ENCODE results near the gene PDE1A.
A peak's percentile ranks its signal among the peaks of the same experiment; 100 is the strongest.

The PDE1A gene

GRCh38 chr2:182186132-182186735 is 240.6 kb downstream of the PDE1A start:
- peak; percentile 21 to 65 for DNase-seq

DNA sequence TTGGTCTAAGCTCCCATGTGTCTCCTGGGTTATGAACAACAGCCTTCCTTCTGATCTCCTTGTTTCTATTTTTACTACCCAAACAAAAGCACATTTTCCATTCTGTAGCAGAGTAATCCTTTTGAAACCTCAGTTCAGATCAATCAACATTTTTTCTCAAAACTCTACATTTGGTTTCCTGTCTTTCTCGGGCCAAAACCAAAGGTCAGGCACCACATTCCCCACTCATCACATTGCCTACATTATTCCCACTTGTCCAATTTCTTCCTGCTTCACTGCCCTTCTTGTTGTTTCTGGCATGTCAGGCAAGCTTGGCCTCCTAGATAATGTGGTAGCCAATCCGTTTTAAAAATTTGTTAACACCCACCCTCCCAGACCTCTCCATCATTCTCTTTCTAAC is 244.4 kb downstream of the PDE1A start:
- no peak for DNase-seq

- no peak for DNase-seq
Observed at GRCh38 chr2:182181381-182181780, 245.5 kb downstream of the PDE1A start.

GRCh38 chr2:182179176-182179575 is 247.7 kb downstream of the PDE1A start:
- DNase-seq, result no peak

DNA sequence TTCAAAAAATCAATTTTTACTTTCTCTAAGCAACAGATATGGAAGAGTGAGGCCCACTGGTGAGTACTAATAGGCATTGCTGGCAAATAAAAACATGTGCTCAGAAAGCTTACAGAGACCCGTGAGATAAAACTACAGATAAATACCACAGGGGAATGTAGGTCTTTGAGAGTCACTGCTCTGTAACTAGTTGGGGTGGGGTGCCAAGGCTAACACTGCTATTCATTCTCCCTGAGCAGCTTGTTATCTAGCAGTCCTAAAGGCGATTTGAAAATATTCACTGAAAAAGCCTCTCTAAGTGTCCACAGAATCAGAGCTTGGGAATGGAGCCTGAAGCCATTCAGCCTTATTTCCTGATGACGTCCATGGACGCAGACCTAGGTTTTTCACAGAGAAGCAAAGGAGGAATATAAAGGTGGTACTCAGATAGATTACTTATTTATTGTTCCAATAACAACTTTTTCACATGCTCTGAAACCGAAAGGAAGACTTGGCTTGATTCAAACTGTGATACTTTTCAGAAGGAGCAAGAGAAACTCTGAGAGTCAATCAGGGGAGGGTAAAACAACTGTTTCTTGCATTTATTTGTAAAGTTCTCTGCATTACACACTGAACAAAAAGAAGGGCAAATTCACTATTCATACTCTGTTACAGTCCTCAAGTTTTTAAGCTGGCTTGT is 252.8 kb downstream of the PDE1A start:
- DNase-seq, result no peak

GRCh38 chr2:182170341-182170740 is 256.5 kb downstream of the PDE1A start:
- DNase-seq, result no peak

- no peak for DNase-seq
Observed at GRCh38 chr2:182167882-182168281, 259.0 kb downstream of the PDE1A start.

- DNase-seq, result no peak
Observed at GRCh38 chr2:182166841-182167240, 260.0 kb downstream of the PDE1A start.

- no peak for DNase-seq
Observed at GRCh38 chr2:182166406-182166805, 260.4 kb downstream of the PDE1A start.

GRCh38 chr2:182165202-182165601 is 261.6 kb downstream of the PDE1A start:
- DNase-seq, result no peak

DNA sequence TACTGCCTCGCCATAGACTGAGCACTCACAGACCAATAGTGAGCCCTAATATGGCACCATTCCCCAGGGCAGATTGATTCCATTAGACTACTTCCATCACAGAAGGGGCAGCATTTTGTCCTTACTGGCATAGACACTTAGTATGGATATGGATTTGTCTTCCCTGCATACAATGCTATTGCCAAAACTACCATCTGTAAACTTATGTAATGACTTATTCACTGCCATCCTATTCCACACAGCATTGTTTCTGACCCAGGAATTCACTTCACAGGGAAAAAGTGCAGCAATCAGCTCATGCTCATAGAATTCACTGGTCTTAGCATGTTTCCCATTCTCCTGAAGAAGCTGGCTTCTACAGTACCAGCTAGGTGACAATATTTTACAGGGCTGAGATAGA is 262.1 kb downstream of the PDE1A start:
- DNase-seq, result no peak

- DNase-seq, result no peak
Observed at GRCh38 chr2:182163878-182164277, 263.0 kb downstream of the PDE1A start.

- no peak for DNase-seq
Observed at GRCh38 chr2:182148344-182148743, 278.5 kb downstream of the PDE1A start.

- DNase-seq, result no peak
Observed at GRCh38 chr2:182144776-182145165, 282.1 kb downstream of the PDE1A start.

- DNase-seq, result no peak
Observed at GRCh38 chr2:182144041-182144775, 282.6 kb downstream of the PDE1A start.

DNA sequence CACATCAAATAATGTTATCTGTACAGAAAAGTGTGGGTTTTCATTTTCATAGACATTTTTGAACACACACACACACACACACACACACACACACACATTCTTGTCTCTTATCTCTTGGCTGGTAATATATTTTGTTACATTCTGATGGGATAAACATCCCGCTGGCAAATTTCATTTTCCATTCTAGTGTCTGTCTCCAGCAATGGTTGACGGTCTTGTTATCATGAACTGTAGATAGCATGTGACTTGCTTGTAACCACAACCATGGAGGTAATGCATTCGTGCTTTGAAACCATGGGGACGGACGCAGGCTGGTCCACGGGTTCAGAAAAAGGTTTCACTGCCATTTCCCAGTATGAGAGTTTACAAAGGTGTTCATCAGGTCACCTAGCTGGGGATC is 284.8 kb downstream of the PDE1A start:
- no peak for DNase-seq

DNA sequence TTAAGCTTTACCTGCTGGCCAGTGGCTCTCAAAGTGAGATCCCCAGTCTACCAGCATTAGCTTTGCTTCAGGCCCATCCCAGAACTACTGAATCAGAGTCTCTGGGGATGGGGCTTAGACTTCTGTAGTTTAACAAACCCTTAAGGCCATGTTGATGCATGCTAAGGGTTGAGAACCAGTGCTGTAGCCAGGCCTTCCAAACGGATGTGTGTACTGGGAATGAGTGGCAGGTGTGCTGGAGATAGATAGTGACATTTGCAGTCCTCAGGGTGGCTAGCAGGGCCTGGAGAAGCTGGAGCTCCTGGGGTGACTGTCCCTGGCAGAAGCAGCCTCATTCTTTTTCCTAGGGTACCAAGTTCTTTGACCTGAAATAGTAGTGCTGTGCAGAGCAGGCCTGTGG is 292.6 kb downstream of the PDE1A start:
- no peak for DNase-seq

DNA sequence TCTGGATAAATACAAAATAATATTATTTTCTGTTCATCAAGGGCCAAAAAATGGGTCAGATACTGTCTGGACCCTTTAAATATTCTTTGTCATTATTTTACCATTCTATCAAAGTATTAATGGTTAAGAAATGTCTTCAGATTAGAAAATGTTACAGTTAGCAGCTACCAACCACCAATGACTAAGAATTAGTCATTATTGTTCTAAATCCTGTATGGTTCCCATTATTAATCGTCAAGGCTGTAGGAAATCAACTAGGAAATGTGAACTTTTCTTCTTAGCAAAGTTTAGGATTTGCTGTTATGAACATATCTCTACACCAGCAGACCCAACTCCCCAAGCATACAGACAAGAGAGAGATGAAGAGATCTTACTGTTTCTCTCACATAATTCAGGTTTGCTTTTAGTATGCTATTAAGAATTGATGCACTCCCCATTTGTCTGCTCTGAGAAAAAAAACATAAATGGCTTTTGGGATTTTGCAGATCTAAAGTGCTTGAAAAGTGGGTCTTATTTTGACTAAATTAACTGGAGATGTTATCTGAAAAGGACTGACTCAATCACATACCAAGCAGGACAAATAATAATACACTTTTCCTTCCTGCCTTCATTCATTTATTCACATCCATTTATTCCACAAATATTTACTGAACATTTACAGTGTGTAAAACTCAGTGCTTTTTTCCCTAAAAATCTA is 293.5 kb downstream of the PDE1A start:
- DNase-seq, result no peak

DNA sequence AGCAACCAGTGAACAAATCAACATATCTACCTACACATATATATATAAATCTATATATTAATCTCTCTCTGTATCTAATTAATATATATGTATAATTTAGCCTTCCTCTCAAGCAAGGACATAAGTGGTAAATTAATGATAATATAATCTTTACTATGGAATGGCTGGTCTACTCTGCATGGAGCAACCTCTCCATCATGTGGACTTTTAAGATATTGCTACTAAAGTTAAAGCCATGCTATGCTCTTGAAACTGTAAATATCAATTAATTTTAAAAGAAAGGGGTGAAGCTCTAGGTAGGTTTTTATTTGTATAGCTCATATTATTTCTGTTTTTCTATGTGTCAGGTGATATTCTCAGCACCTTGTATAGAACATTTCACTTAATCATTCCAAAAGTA is 294.2 kb downstream of the PDE1A start:
- DNase-seq, result no peak

- no peak for DNase-seq
Observed at GRCh38 chr2:182128821-182129707, 297.8 kb downstream of the PDE1A start.

GRCh38 chr2:182117196-182117595 is 309.6 kb downstream of the PDE1A start:
- no peak for DNase-seq

- DNase-seq, result no peak
Observed at GRCh38 chr2:182116774-182117173, 310.1 kb downstream of the PDE1A start.

DNA sequence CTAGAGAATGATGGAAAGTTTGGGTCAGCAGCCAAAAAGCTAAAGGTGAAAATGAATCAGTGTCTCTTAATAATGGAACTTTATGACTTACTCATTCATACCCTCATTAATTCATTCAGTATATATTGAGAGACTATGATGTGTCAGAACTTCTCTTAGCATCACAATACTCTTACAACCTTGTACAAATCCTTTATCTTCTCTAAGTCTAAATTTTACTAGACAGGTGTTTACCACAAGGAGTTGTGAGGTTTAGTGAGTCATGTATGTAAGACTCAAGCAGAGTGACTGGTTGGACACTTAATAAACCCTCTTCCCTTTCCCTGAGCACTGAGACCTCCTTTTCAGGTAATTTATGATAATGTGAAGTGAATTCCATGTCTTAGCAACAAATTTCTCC is 311.6 kb downstream of the PDE1A start:
- no peak for DNase-seq
